Measurements from ENCODE around the gene RBM7.

- TF ChIP-seq CTCF (IDR thresholded peaks at IDR 0.05; ENCODE audit: insufficient read depth, low read length, poor library complexity, severe bottlenecking) (no peak), EZH2phosphoT487 (conservative IDR thresholded peaks at IDR 0.05; ENCODE audit: low read length) (no peak)
These were observed 41.1 kb upstream of the RBM7 start for GRCh38 chr11:114359342-114359741.
